VCaP (cell line): ENCODE measurements around the gene EPC1.
"Not testable (repeated sequence)": the region's sequence is repeated elsewhere in the genome, so short reads cannot be mapped to it uniquely, and the experiment has no call there.

Source experiments
- H3K27ac ChIP-seq: fragments of 450-650 bp; 2 replicates; pipeline ENCODE4 v1.5.1; 2017
- CTCF ChIP-seq: fragments of 450-650 bp; conservative IDR thresholded peaks from 2 replicates; pipeline ENCODE4 v1.5.1; 2017; ENCODE audit warnings: mild to moderate bottlenecking, moderate library complexity

Gene EPC1

GRCh38 chr10:32253821-32254220, 93.1 kb downstream of the EPC1 start:
- TF ChIP-seq CTCF: no peak

GRCh38 chr10:32253276-32253675, 93.7 kb downstream of the EPC1 start:
- TF ChIP-seq CTCF: no peak
- H3K27ac ChIP-seq: no peak overlapping the region

More at GRCh38 chr10:32253821-32254220, 93.1 kb downstream of the EPC1 start:
- H3K27ac ChIP-seq: no peak overlapping the region

GRCh38 chr10:32250489-32250888, 96.5 kb downstream of the EPC1 start:
- not testable (repeated sequence) for H3K27ac ChIP-seq

GRCh38 chr10:32246685-32247084, 100.3 kb downstream of the EPC1 start:
- TF ChIP-seq CTCF: no peak
- H3K27ac ChIP-seq: no peak overlapping the region

- H3K27ac ChIP-seq: no peak overlapping the region
- no peak for TF ChIP-seq CTCF
Observed at GRCh38 chr10:32245760-32246159, 101.2 kb downstream of the EPC1 start.

- no peak for TF ChIP-seq CTCF
- no peak overlapping the region for H3K27ac ChIP-seq
Observed at GRCh38 chr10:32244421-32245207, 102.3 kb downstream of the EPC1 start.

- H3K27ac ChIP-seq: no peak overlapping the region
- TF ChIP-seq CTCF: no peak
Observed at GRCh38 chr10:32244011-32244410, 102.9 kb downstream of the EPC1 start.

GRCh38 chr10:32241946-32242345, 105.0 kb downstream of the EPC1 start:
- no peak overlapping the region for H3K27ac ChIP-seq
- no peak for TF ChIP-seq CTCF
